GM23248 (cell line): ENCODE results near the gene OLR1.

Experiments
- EZH2 ChIP-seq: fragments of 200-600 bp; sonication (generic); IDR thresholded peaks from 2 replicates; pipeline ENCODE4 v1.6.1; 2018; ENCODE audit warnings: antibody characterized with exemption, mild to moderate bottlenecking; ENCODE audit not compliant: insufficient read depth, poor library complexity, severe bottlenecking
- EZH2phosphoT487 ChIP-seq: fragments of 200-600 bp; sonication (generic); IDR thresholded peaks from 2 replicates; pipeline ENCODE4 v1.6.1; 2018; ENCODE audit warnings: antibody characterized with exemption, moderate library complexity, mild to moderate bottlenecking, low read depth; ENCODE audit not compliant: insufficient read depth

DNA sequence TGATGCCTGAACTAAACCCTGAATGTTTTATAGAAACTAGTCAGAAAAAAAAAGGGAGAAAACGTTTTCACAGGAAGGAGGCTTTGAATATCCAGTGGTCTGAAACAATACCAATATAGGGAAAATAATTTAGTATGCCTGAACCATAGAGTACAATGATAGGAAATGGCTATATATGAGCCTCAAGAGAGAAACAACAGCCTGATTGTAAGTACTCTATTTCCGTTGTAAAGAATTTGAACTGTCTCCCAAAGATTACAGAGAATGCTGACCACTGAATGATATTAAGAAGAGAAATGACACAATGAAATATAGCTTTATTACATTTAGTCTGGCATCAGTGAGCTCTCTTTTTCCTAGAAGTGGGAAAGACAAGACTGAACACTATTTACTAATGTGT lies 35.2 kb upstream of the OLR1 start:
- TF ChIP-seq EZH2phosphoT487 (no peak), EZH2 (no peak)
